SW 1271 (cell line): ENCODE results near the gene FRAT2.

Experiments
- DNase-seq, 2 experiments: peaks; one replicate each; lab custom pipeline; 2025; lab: John Stamatoyannopoulos, UW

FRAT2 gene

GRCh38 chr10:97325754-97326153 lies 8.8 kb downstream of the FRAT2 start:
- no peak for DNase-seq

GRCh38 chr10:97323501-97323900 lies 11.0 kb downstream of the FRAT2 start:
- no peak for DNase-seq

- DNase-seq, result no peak
Observed at GRCh38 chr10:97321804-97322190, 12.7 kb downstream of the FRAT2 start.

- no peak for DNase-seq
Observed at GRCh38 chr10:97321032-97321803, 13.3 kb downstream of the FRAT2 start.

GRCh38 chr10:97320480-97321031 lies 14.0 kb downstream of the FRAT2 start:
- no peak for DNase-seq

- no peak for DNase-seq
Observed at GRCh38 chr10:97319671-97320479, 14.7 kb downstream of the FRAT2 start.

- DNase-seq, result peak; percentile 42 to 84
Observed at GRCh38 chr10:97318772-97319651, 15.5 kb downstream of the FRAT2 start, which contains the start of gene FRAT1. Gene FRAT1 (plus strand): TSS chr10:97319271. CDS start chr10:97319454, 183 bp downstream.

- no peak for DNase-seq
Observed at GRCh38 chr10:97314671-97315070, 19.9 kb downstream of the FRAT2 start.

- no peak for DNase-seq
Observed at GRCh38 chr10:97312897-97313296, 21.6 kb downstream of the FRAT2 start.

- DNase-seq, result no peak
Observed at GRCh38 chr10:97311111-97311626, 23.4 kb downstream of the FRAT2 start.

- no peak for DNase-seq
Observed at GRCh38 chr10:97307866-97308780, 26.4 kb downstream of the FRAT2 start.

GRCh38 chr10:97307441-97307840 lies 27.1 kb downstream of the FRAT2 start:
- no peak for DNase-seq

- DNase-seq, result no peak
Observed at GRCh38 chr10:97302088-97302791, 32.3 kb downstream of the FRAT2 start.

- no peak for DNase-seq
Observed at GRCh38 chr10:97300980-97301379, 33.5 kb downstream of the FRAT2 start.

- no peak for DNase-seq
Observed at GRCh38 chr10:97298223-97298571, 36.3 kb downstream of the FRAT2 start.

GRCh38 chr10:97297556-97298222 lies 36.8 kb downstream of the FRAT2 start:
- DNase-seq, result no peak

GRCh38 chr10:97292862-97293198 lies 41.7 kb downstream of the FRAT2 start:
- DNase-seq, result no peak

GRCh38 chr10:97292097-97292861 lies 42.2 kb downstream of the FRAT2 start, which contains the start of gene ARHGAP19:
Gene ARHGAP19 (minus strand): TSS chr10:97292637. CDS start chr10:97292627, 10 bp downstream.
- DNase-seq, result peak; percentile 93 to 98
